Peyer's patch (tissue), 4 donors: ENCODE results near the gene POU2F3. TPM values are rescaled to one million over a fixed set of nuclear protein-coding genes. Genes with fewer than 3 reads are reported as not detected.

Experiments used
- DNase-seq, 3 donors: peaks; one replicate each; pipeline ENCODE4 v3.0.0-alpha.2; 2017 to 2019
- H3K27ac ChIP-seq, 4 donors: fragments of 200-600 bp; sonication (generic); one replicate each; pipeline ENCODE4 v1.5.1; 2016 to 2019
- H3K27me3 ChIP-seq, 2 donors: fragments of 200-600 bp; sonication (generic); one replicate each; pipeline ENCODE4 v1.5.1; 2019
- H3K36me3 ChIP-seq, 3 donors: fragments of 200-600 bp; sonication (generic); one replicate each; pipeline ENCODE4 v1.5.1; 2016 to 2019
- H3K4me1 ChIP-seq, 4 donors: fragments of 200-600 bp; sonication (generic); one replicate each; pipeline ENCODE4 v1.5.1; 2016 to 2019
- H3K4me3 ChIP-seq, 4 donors: fragments of 200-600 bp; sonication (generic); 1 replicate in 3 of 4; 2 replicates in 1 of 4; pipeline ENCODE4 v1.5.1; 2016 to 2019; ENCODE audit warnings: mild to moderate bottlenecking in 1 of 4
- H3K9me3 ChIP-seq, 4 donors: fragments of 200-600 bp; sonication (generic); one replicate each; pipeline ENCODE4 v1.5.1; 2016 to 2019; ENCODE audit warnings: mild to moderate bottlenecking in 1 of 4
- POLR2A ChIP-seq, 2 donors: fragments of 450-650 bp; IDR thresholded peaks; one replicate each; pipeline ENCODE4 v1.5.1; 2017; ENCODE audit warnings: antibody characterized with exemption in 2 of 2, mild to moderate bottlenecking in 2 of 2, moderate library complexity in 2 of 2
- total RNA-seq, 4 donors: library from RNA; depleted of rRNA; stranded (reverse); fragments of >200 nt; gene quantifications; one replicate each; pipeline ENCODE4 v1.1.0, GENCODE V29; 2016
- TF ChIP-seq, protein P1 (sequence below), 6 experiments: fragments of 450-650 bp in 4 of 6; fragments of 200-600 bp in 2 of 6; sonication (generic) in 1 of 6; IDR thresholded peaks; one replicate each; pipeline ENCODE4 v1.5.1; 2017 to 2019; ENCODE audit warnings: antibody characterized with exemption in 6 of 6, mild to moderate bottlenecking in 3 of 6, moderate library complexity in 1 of 6

The POU2F3 gene
- total RNA-seq, 4 donors from 2014 or later = 2.2 to 3.3 (median 2.8) TPM; not detected in 1

DNA sequence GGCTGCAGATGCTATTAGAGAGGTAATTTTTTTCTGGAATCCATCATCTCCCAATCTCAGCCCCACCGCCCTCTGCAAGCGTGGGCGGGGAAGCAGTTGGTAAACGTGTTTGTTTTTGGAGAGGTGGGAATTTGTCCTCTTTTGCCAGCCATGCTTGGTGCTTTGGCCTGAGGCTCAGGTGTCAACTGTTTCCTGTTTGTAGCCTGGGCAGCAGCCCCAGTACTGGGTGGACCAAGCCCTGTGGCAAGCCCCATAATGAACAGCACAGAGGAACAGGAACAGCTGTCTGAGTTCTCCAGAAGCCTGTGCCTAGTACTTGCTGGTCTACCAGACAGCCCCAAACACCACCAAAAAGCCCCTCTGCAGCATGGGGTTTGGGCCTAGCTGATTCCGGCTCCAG lies 39.6 kb downstream of the POU2F3 start:
- Histone ChIP-seq H3K4me3 (no peak overlapping the region), H3K9me3 (no peaks in the 10 kb centered on the region), H3K27ac (no peak overlapping the region), H3K36me3 (no peaks in the 10 kb centered on the region), H3K4me1 (no peaks in the 10 kb centered on the region), H3K27me3 (no peaks in the 10 kb centered on the region)
- no peak for DNase-seq
- no peak for TF ChIP-seq POLR2A (IDR thresholded peaks at IDR 0.05)
- TF ChIP-seq, protein P1, sequence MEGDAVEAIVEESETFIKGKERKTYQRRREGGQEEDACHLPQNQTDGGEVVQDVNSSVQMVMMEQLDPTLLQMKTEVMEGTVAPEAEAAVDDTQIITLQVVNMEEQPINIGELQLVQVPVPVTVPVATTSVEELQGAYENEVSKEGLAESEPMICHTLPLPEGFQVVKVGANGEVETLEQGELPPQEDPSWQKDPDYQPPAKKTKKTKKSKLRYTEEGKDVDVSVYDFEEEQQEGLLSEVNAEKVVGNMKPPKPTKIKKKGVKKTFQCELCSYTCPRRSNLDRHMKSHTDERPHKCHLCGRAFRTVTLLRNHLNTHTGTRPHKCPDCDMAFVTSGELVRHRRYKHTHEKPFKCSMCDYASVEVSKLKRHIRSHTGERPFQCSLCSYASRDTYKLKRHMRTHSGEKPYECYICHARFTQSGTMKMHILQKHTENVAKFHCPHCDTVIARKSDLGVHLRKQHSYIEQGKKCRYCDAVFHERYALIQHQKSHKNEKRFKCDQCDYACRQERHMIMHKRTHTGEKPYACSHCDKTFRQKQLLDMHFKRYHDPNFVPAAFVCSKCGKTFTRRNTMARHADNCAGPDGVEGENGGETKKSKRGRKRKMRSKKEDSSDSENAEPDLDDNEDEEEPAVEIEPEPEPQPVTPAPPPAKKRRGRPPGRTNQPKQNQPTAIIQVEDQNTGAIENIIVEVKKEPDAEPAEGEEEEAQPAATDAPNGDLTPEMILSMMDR (IDR thresholded peaks at IDR 0.05) = no peak

DNA sequence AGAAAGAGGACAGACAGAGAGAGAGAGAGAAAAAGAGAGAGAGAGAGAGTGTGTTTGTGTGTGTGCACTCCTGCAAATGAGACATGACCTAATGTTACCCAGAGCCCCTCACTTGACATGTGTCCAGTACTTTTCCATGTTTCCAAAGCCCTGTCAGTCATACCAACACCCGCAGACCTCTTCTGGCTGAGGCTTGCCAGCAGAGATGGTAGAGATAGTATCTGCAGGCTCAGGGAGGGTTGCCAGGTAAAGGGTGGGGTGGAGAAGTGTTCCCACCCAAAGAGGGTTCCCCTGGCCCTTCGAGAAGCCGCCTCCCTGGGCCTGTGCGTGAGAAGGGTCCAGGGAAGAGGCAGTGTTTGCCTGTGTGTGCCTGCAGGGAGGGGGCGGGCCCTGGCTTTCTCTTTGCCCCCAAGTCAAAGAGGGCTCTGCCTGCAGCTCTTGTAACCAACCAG lies 40.7 kb downstream of the POU2F3 start:
- Histone ChIP-seq H3K27me3 (no peaks in the 10 kb centered on the region), H3K4me3 (no peak overlapping the region), H3K36me3 (no peaks in the 10 kb centered on the region), H3K4me1 (no peaks in the 10 kb centered on the region), H3K9me3 (no peaks in the 10 kb centered on the region), H3K27ac (no peak overlapping the region)
- no peak for TF ChIP-seq POLR2A (IDR thresholded peaks at IDR 0.05)
- TF ChIP-seq, protein P1 (IDR thresholded peaks at IDR 0.05) = no peak
- DNase-seq = no peak

DNA sequence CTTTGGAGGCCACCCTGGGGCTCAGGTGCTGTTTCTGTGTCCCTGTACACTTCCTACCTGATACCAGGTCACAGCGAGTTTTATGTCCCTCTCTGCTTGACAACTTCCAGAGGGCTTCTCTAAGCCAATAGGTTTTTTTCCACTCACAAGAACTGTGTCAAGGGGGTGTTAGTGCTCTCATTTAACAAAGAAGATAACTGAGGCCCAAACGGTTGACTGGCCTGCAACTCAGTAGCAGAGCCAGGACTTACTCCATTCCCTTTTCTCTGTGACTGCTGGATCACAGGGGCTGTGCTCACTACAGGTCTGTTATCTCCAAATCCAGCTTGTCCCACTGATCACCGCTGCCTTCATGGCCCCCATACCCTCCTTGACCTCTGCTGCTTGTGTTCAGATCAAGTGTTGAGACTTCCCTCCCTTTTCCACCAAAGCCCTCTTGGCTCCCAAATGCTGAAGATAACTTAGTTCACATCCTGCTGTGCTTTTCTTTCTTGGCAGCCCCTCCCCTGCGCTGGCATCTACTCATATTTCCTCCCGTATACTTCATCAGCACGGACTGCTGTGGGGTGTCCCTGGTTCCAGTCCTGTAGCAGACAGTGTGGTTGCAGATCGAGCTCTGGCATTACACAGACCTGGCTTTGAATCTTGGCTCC lies 41.3 kb downstream of the POU2F3 start:
- DNase-seq = no peak
- H3K36me3 ChIP-seq = no peaks in the 10 kb centered on the region
- H3K4me3 ChIP-seq = no peak overlapping the region
- H3K27me3 ChIP-seq = no peaks in the 10 kb centered on the region
- TF ChIP-seq, protein P1 (IDR thresholded peaks at IDR 0.05) = no peak
- TF ChIP-seq POLR2A (IDR thresholded peaks at IDR 0.05) = no peak
- no peak overlapping the region for H3K27ac ChIP-seq
- H3K9me3 ChIP-seq = no peaks in the 10 kb centered on the region
- no peaks in the 10 kb centered on the region for H3K4me1 ChIP-seq

GRCh38 chr11:120283124-120283523 lies 43.2 kb downstream of the POU2F3 start:
- Histone ChIP-seq H3K36me3 (no peaks in the 10 kb centered on the region), H3K4me1 (no peaks in the 10 kb centered on the region), H3K27ac (no peak overlapping the region), H3K4me3 (no peak overlapping the region), H3K9me3 (no peaks in the 10 kb centered on the region), H3K27me3 (no peaks in the 10 kb centered on the region)
- no peak for DNase-seq
- TF ChIP-seq POLR2A (IDR thresholded peaks at IDR 0.05) = no peak

DNA sequence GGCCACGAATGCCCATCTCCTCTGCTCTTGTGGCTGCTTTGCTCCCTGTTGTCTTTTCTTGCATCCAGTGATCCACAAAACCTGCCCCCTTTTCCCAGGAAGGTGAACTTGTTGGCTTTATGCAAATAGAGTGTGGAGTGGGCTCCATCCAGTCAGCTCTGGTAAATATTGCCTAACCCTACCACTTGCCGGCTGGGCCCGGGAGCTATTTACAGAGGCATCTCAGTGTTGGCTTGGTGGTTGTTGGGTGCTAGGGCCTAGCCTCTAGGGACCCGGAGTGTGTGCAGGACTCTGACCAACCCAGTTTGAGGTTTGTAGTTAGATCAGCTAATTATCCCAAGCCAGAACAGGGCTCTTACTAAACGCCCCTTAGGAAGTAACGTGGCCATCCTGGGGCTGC lies 44.3 kb downstream of the POU2F3 start:
- no peak overlapping the region for H3K27ac ChIP-seq
- H3K4me3 ChIP-seq = no peak overlapping the region
- H3K9me3 ChIP-seq = no peaks in the 10 kb centered on the region
- H3K27me3 ChIP-seq = no peaks in the 10 kb centered on the region
- no peak for TF ChIP-seq POLR2A (IDR thresholded peaks at IDR 0.05)
- TF ChIP-seq, protein P1 (IDR thresholded peaks at IDR 0.05) = no peak
- H3K36me3 ChIP-seq = no peaks in the 10 kb centered on the region
- no peak for DNase-seq
- no peaks in the 10 kb centered on the region for H3K4me1 ChIP-seq

GRCh38 chr11:120285256-120285655 lies 45.3 kb downstream of the POU2F3 start:
- H3K9me3 ChIP-seq = no peaks in the 10 kb centered on the region
- H3K36me3 ChIP-seq = no peaks in the 10 kb centered on the region
- H3K4me1 ChIP-seq = no peaks in the 10 kb centered on the region
- TF ChIP-seq, protein P1 (IDR thresholded peaks at IDR 0.05) = no peak
- TF ChIP-seq POLR2A (IDR thresholded peaks at IDR 0.05) = no peak
- H3K27ac ChIP-seq = no peak overlapping the region
- no peak overlapping the region for H3K4me3 ChIP-seq
- DNase-seq = no peak
- no peaks in the 10 kb centered on the region for H3K27me3 ChIP-seq
